RWPE2 (cell line): Measurements from ENCODE around the gene PPME1.

Source experiments
- ATAC-seq: fragments of 200-7000 bp; cut with Tn5 transposase; 3 replicates; pipeline ENCODE4 v1.9.1; 2021; ENCODE audit warnings: low read depth
- DNase-seq: peaks from one replicate; pipeline ENCODE4 v3.0.0-alpha.2; 2020; ENCODE audit warnings: low spot score
- H3K27ac ChIP-seq: fragments of 450-650 bp; 2 replicates; pipeline ENCODE4 v1.5.1; 2017; ENCODE audit warnings: mild to moderate bottlenecking; ENCODE audit not compliant: poor library complexity, severe bottlenecking
- H3K27me3 ChIP-seq: fragments of 250-450 bp; sonication (Bioruptor Pico); 2 replicates; pipeline ENCODE4 v1.5.1; 2021; ENCODE audit warnings: mild to moderate bottlenecking, moderate library complexity; ENCODE audit not compliant: insufficient read depth, poor library complexity, severe bottlenecking
- H3K36me3 ChIP-seq: fragments of 250-450 bp; sonication (Bioruptor Pico); 2 replicates; pipeline ENCODE4 v1.5.1; 2020; ENCODE audit warnings: low read depth, mild to moderate bottlenecking, moderate library complexity
- H3K4me1 ChIP-seq: fragments of 250-450 bp; sonication (Bioruptor Pico); 2 replicates; pipeline ENCODE4 v1.5.1; 2021; ENCODE audit warnings: mild to moderate bottlenecking, moderate library complexity; ENCODE audit not compliant: insufficient read depth, poor library complexity, severe bottlenecking
- H3K4me3 ChIP-seq: fragments of 250-450 bp; sonication (Bioruptor Pico); 2 replicates; pipeline ENCODE4 v1.5.1; 2021; ENCODE audit warnings: mild to moderate bottlenecking, moderate library complexity; ENCODE audit not compliant: severe bottlenecking
- H3K9me3 ChIP-seq: fragments of 250-450 bp; sonication (Bioruptor Pico); 2 replicates; pipeline ENCODE4 v1.5.1; 2021; ENCODE audit warnings: mild to moderate bottlenecking, moderate library complexity; ENCODE audit not compliant: severe bottlenecking
- TF ChIP-seq, protein P1 (sequence below): fragments of 450-650 bp; IDR thresholded peaks from one replicate; pipeline ENCODE4 v1.5.1; 2017; ENCODE audit warnings: mild to moderate bottlenecking, moderate library complexity; ENCODE audit not compliant: poor library complexity, severe bottlenecking

Gene PPME1

DNA sequence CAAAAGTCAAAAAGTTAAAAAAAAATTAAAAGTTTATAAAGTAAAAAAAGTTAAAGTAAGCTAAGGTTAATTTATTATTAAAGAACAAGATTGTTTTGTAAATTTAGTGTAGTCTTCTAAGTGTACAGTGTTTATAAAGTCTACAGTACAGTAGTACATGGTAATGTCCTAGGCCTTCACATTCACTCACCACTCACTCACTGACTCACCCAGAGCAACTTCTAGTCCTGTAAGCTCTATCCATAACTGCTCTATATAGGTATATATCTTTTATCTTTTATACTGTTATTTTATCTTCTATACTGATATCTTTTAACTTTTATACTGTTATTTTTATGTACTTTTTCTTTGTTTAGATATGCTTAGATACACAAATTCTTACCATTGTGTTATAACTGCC is 11.4 kb upstream of the PPME1 start:
- DNase-seq (no peak), ATAC-seq (peak; percentile 45; the same call in 2 of the 3 replicates)
- no peaks in the 10 kb centered on the region for H3K27me3 ChIP-seq
- TF ChIP-seq, protein P1, sequence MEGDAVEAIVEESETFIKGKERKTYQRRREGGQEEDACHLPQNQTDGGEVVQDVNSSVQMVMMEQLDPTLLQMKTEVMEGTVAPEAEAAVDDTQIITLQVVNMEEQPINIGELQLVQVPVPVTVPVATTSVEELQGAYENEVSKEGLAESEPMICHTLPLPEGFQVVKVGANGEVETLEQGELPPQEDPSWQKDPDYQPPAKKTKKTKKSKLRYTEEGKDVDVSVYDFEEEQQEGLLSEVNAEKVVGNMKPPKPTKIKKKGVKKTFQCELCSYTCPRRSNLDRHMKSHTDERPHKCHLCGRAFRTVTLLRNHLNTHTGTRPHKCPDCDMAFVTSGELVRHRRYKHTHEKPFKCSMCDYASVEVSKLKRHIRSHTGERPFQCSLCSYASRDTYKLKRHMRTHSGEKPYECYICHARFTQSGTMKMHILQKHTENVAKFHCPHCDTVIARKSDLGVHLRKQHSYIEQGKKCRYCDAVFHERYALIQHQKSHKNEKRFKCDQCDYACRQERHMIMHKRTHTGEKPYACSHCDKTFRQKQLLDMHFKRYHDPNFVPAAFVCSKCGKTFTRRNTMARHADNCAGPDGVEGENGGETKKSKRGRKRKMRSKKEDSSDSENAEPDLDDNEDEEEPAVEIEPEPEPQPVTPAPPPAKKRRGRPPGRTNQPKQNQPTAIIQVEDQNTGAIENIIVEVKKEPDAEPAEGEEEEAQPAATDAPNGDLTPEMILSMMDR: no peak
- H3K4me1 ChIP-seq: peaks cover 21% of the 10 kb centered on the region
- no peak overlapping the region for H3K4me3 ChIP-seq
- H3K36me3 ChIP-seq: peaks cover 20% of the 10 kb centered on the region
- no peak overlapping the region for H3K27ac ChIP-seq
- no peaks in the 10 kb centered on the region for H3K9me3 ChIP-seq

DNA sequence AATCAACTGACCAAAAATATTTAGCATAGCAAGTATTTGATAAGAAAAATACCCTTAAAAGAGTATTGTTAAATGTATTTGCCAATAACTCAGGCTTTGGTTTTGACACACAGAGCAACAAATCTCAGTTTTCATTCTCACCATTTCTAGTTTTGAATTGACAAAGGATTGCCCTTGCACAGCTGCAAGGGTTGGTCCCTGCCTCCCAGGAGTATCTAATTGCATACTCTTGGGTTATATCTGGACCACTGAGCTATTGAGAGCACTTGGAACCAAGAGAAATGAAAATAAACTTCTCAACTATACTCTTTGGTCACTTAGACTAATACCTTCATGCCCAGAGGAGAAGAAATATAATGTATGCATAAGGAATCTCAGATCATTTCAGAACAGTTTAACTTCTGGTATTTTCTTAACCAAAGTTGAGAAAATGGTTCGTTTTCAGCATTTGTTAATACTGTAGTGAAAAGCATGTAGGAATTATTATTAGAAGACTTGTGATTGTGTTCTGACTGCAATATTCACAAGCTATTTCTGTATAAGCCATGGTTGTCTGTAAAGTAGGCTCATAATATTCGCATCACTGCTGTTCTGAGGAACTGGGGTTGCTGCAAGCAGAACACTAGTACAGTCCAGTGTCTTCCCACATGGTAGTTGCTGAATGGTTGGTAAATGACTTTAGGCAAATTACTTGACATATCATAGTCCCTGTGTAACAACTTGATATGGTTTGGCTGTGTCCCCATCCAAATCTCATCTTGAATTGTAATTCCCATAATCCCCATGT is 8.2 kb upstream of the PPME1 start:
- Histone ChIP-seq H3K36me3 (peaks cover 49% of the 10 kb centered on the region), H3K4me3 (no peak overlapping the region), H3K4me1 (peaks cover 2% of the 10 kb centered on the region), H3K27ac (no peak overlapping the region), H3K27me3 (no peaks in the 10 kb centered on the region), H3K9me3 (no peaks in the 10 kb centered on the region)
- no peak for DNase-seq
- no peak for ATAC-seq
- TF ChIP-seq, protein P1: no peak

DNA sequence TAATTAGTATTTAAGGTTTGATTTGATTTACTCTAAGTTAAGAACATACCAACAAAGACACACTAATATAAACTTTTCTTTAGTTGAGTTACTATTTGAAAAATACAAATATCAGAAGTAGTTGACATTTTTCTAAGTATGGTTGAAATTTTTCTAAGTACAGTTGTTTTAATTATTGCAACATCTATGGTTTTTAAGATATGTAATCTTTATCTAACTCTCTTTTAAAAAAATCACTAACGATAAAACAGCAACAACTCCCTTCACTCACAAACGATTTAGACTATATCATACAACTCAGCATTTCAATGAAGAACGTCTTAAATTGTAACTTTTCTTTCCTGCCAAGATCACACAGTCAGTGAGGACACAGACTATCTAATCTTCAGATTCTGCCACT is 2.3 kb upstream of the PPME1 start:
- no peak for ATAC-seq
- peaks cover 44% of the 10 kb centered on the region for H3K36me3 ChIP-seq
- no peak for DNase-seq
- no peak overlapping the region for H3K4me3 ChIP-seq
- peaks cover 21% of the 10 kb centered on the region for H3K4me1 ChIP-seq
- no peak overlapping the region for H3K27ac ChIP-seq
- TF ChIP-seq, protein P1: no peak
- no peaks in the 10 kb centered on the region for H3K27me3 ChIP-seq
- no peaks in the 10 kb centered on the region for H3K9me3 ChIP-seq

DNA sequence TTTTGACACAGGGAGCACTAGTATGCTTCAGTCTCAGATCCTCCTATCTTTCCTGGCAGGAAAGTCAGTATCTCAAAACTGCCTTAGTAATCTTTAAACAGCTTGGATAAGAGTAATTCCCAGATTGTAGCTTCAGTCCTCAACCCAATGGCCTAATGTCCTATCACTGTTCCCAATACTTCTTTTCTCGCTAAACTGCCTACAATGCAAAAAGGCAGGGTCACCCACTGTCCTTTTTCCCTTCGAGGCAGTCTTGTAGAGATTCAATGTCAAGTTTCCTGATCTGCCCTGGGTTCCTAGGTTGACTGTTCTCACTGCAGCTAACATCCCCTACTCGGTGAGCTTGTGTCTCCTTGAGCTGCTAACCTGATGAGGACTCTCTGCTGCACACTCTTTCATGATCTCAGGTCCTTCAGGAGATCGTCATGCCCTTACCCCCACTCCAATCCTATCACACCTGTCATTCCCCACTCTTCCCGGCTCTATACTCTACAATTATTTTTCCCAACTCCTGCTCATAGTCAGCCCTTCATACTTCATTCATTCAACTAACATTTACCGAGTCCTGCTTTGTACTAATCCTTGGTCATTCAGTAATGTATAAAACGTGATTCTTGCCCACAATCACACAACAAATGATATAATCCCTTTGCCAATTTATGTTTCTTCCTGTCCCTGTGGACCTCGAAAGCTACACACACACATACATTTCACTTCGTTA is 1.2 kb upstream of the PPME1 start:
- ATAC-seq (no peak), DNase-seq (no peak)
- Histone ChIP-seq H3K4me3 (peak overlapping the region; percentile 57), H3K9me3 (no peaks in the 10 kb centered on the region), H3K36me3 (peaks cover 42% of the 10 kb centered on the region), H3K27me3 (no peaks in the 10 kb centered on the region), H3K4me1 (peaks cover 21% of the 10 kb centered on the region), H3K27ac (peak overlapping the region; percentile 59)
- TF ChIP-seq, protein P1: no peak

DNA sequence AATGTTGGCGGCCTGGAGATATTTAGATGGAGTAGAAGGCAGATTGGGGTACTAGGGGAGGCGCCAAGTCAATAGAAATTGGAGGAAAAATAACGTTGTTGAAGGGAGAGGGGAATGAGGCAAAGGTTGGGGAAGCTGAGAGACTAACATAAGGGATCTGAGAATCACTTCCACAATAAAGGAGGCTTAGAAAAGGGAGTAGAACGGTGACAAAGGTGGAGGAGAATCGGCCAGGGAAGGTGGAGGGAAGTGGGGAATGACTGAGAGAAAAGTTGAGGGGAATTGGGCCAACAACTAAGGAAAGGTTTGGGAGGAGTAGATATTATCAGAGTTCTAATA is 510 bp downstream of the PPME1 start:
- DNase-seq: no peak
- H3K27ac ChIP-seq: peak overlapping the region; percentile 59
- H3K4me1 ChIP-seq: peaks cover 21% of the 10 kb centered on the region
- TF ChIP-seq, protein P1: no peak
- no peak for ATAC-seq
- H3K4me3 ChIP-seq: peak overlapping the region; percentile 57
- peaks cover 28% of the 10 kb centered on the region for H3K36me3 ChIP-seq
- H3K27me3 ChIP-seq: no peaks in the 10 kb centered on the region
- no peaks in the 10 kb centered on the region for H3K9me3 ChIP-seq
